CMK (cell line): ENCODE measurements around the gene TTC13.

ENCODE experiments used
- DNase-seq: peaks from one replicate; pipeline ENCODE4 v3.0.0-alpha.2; 2010; ENCODE audit warnings: low read depth

Gene TTC13

DNA sequence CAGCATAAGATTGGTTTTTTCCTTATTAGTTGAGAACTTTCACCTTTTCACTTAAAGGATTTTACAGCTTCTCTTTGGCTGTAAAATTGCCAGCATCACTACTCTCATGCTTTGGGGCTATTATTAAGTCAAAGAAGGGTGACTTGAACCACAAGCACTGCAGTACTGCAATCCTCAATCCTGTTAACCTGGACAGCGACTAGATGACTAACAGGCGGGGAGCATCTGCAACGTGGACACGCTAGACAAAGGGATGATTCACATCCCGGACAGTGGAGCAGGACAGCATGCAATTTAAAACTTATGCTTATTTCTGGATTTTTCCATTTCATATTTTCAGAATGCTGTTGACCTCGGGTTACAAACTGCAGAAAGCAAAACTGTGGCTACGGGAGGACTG lies 8.3 kb upstream of the TTC13 start:
- DNase-seq, result no peak

- DNase-seq, result no peak
Measured at GRCh38 chr1:230985711-230986110, 7.0 kb upstream of the TTC13 start.

DNA sequence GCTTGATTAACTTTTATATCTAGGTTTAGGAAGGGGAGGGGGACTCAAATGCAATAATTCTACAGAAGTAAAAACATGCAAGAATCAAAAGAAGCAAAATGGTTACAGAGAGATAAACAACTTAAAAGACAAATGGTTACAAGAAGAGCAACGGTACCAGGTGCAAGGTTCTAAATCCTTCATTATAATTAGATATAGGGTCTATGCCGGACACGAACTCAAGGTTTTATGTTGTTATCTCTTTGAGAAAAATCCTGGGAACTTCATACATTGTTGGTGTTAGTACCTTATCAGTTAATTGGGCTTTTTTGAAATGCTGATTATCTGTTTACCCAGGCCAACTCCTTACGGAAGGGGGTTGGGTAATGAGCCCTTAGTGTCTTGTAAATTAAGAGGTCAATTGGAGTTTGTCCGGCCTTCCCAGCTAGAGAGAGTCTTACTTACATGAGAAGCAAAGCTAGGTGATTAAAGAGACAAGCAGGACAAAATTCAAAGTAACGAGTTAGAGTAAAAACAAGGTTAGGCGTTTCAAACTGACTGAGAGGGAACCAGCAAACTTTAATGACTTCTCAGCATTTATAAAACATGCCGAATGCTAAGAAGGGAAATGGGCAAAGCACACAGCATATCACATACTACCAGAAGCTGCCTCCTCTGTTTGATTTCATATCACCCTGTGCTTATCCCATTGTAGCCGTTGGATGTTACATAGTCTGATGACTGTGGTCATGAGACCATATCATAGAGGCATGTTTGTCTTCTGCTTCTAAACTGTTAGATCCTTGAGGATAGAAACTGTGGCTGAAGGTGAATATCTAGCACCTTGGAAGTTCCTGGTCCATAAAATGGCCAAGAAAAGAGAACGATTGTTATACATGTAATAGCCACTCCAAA lies 6.2 kb upstream of the TTC13 start:
- DNase-seq, result peak; percentile 62

DNA sequence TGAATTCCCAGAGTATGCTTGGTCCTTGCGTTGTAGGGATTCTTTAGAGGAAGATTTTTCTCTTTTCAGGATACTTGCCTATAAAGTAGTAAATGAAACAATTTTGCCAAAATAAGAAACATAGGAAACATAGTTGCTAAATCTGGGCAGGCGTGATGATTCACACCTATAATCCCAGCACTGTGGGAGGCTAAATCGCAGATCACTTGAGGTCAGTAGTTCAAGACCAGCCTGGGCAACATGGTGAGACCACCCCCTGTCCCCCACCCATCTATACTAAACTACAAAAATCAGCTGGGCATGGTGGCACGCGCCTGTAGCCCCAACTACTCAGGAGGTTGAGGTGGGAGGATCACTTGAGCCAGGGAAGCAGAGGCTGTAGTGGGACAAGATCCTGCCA lies 5.2 kb upstream of the TTC13 start:
- DNase-seq, result no peak

GRCh38 chr1:230982696-230983095 lies 4.0 kb upstream of the TTC13 start:
- no peak for DNase-seq

- DNase-seq, result no peak
Measured at GRCh38 chr1:230979952-230980351, 1.3 kb upstream of the TTC13 start.

GRCh38 chr1:230979389-230979716 lies 692 bp upstream of the TTC13 start:
- no peak for DNase-seq

- no peak for DNase-seq
Measured at GRCh38 chr1:230977761-230978490, 735 bp downstream of the TTC13 start.

DNA sequence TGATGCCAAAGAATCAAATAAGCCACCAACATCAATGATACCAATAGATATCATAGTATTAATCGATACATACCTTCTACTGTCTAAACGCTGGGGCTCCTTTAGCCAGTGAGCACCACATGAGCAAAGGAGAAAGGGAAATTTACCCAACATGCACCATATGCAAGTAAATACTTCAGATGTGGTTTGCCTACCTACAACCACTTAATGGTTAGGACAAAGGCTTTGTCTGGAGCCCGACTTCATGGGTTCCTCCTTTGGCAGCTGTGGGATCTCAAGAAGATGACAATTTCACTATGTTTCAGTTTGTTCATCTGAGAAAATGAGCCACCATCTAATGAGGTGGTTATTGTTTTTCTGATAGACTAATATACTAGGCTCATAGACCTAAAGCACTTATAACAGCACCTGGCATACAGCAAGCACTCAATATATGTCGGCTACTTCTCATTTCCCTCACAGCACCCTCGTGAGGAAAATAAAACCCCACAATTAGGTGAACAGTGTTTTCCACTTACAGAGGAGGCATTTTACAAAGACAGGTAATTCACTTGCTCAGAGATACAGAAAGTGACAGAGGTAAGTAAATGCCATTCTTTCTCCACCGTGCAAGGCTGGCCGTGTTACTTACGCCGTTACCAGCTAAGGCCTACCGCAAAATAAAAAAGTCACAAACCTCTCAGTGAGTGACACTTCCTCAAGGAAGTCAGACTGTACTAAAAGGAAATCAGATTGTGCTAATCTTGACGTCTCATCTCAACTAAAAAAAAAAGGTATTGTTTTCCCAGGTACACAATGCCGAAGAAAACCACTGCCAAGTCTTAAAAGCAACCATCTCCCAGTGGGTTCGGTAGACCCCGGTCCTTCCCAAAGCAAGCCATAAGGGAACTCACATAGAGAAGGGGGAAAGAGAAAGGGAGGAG lies 1.6 kb downstream of the TTC13 start:
- no peak for DNase-seq

GRCh38 chr1:230976360-230976759 lies 2.3 kb downstream of the TTC13 start:
- DNase-seq, result no peak

DNA sequence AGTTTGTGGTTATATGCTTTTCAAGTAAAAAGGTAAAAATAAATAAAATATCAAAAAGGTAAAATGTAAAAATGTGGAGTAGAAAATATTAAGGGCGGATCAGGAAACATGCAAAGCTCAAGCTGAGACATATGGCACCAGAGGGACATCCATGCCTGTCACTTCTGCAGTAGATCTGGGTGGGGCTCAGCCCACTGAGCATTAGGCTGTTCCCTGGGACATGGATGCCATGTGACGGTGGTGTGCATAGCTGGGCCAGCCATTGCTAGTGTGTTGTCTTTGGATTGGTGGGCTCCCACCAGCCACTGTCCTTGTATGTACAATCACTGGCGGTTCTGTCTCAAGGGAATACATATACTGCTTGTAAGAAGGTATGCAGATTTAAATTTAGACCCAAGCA lies 3.0 kb downstream of the TTC13 start:
- DNase-seq, result no peak

GRCh38 chr1:230972855-230973271 lies 5.8 kb downstream of the TTC13 start:
- no peak for DNase-seq

DNA sequence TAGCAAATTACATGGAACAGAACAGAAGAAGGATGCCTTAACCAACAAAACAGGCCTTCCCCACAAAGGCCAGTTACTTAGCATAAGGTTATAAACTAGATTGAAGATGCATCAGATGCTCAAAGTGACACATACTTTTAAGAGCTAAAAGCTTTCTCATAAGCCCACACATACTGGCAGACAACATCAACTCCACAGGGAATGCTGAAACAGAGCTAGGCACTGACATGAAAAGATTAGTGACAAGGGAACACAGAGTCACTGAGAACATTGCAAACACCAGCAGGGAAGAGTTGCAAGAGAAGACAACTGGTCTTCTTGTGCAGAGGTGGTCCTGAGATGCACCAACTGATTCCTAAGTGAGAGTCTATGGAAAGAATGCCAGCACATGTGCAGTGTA lies 6.9 kb downstream of the TTC13 start:
- no peak for DNase-seq

- DNase-seq, result no peak
Measured at GRCh38 chr1:230970432-230970831, 8.2 kb downstream of the TTC13 start.

DNA sequence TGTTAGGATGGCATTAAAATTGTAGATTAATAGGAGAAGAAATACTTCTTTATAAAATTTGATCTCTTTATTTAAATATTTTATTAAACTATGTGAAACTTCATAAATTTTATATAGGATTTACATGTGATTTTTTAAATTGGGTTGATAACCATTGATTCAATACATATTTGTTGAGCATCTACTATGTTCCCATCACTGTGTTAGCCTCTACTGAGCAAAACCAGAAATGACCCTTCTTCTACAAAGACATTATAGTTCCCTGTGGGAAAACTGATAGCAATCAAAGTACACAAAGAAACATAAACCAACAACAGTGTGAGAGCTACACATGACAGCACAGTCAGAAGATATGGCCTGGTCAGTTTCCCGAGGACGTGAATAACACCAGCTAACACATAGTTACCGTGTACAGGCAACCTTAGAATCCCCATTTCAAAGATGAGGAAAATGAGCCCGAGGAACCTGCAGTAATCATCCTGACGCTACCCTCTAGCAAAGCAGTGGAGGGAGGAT lies 12.2 kb downstream of the TTC13 start:
- DNase-seq, result no peak

DNA sequence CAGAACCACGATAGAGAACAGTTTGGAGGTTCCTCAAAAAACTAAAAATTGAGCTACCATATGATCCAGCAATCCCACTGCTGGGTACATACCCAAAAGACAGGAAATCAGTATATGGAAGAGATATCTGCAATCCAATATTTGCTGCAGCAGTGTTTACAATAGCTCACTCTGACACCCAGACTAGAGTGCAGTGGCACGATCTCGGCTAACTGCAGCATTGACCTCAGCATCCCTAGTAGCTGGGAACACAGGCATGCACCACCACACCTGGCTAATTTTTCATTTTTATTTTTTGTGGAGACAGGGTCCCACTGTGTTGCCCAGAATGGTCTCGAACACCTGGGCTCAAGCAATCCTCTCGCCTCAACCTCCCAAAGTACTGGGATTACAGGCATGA lies 13.1 kb downstream of the TTC13 start:
- DNase-seq, result no peak

DNA sequence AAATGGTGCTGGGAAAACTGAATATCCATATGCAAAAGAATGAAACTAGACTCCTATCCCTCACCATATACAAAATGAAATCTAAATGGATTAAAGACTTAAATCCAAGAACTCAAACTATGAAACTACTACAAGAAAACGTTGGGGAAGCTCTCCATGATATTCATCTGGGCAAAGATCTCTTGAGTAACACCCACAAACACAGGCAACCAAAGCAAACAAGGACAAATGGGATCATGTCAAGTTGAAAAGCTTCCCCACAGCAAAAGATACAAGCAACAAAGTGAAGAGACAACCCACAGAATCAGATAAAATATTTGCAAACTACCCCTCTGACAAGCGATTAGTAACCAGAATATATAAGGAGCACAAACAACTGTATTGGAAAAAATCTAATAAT lies 13.8 kb downstream of the TTC13 start:
- no peak for DNase-seq

GRCh38 chr1:230958370-230958769 lies 20.3 kb downstream of the TTC13 start:
- DNase-seq, result no peak

DNA sequence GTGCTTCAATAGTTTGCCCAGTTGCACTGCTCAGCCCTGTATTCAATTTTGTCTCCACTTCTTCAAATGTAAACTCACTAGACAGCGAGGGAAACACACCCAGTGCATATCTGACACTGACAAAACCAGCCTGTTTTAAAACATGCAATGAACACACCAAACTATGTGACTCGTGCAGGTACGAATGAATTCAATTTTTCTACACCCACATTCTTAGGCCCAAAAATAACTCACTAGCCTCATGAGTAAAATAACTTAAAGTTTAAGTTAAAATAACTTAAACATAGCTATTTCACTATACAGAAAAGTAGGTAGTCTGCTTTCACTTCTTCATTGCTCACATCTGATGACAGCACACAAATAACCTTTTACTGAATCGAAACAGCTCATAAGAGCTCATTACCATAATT lies 21.1 kb downstream of the TTC13 start:
- DNase-seq, result no peak

DNA sequence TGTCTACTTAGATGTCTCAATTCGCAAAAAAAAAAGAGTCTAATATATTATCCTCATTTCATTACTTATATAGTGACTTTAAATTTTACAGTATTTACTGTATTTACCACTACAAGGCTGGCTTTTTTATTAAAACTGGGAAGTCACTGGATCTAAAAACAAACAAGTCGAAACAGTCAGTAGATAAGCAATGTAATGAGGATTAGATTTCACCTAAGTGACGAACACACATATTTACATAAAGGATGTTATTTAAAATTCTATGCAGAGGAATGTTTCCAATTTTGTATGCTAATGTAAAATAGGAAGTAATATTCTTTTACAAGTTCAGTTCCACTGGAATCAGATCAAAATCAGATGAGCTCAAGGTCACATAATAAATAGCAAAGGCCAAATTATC lies 28.3 kb downstream of the TTC13 start:
- no peak for DNase-seq

- DNase-seq, result no peak
Measured at GRCh38 chr1:230948903-230949302, 29.8 kb downstream of the TTC13 start.

DNA sequence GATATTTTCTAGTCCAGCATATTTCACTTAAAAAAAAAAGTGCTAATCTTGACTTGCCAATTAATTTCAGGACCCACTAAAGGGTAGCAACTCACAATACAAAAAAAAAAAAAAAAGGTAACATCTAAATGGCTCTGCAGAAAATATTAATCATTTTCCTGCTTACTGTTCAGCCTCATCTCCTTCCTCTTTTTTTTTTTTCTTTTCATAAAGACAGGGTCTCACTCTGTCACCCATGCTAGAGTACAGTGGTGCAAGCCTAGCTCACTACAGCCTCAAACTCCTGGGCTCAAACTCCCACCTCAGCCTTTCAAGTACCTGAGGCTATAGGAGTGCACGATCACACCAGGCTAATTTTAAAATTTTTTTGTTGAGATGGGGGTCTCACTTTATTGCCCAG lies 30.4 kb downstream of the TTC13 start:
- no peak for DNase-seq
